ENCODE measurements around the gene HOXC5.

HOXC5 gene

GRCh38 chr12:54019924-54020590 lies 12.8 kb upstream of the HOXC5 start:
- DNase-seq (ENCODE audit: low read depth) = no peak

DNA sequence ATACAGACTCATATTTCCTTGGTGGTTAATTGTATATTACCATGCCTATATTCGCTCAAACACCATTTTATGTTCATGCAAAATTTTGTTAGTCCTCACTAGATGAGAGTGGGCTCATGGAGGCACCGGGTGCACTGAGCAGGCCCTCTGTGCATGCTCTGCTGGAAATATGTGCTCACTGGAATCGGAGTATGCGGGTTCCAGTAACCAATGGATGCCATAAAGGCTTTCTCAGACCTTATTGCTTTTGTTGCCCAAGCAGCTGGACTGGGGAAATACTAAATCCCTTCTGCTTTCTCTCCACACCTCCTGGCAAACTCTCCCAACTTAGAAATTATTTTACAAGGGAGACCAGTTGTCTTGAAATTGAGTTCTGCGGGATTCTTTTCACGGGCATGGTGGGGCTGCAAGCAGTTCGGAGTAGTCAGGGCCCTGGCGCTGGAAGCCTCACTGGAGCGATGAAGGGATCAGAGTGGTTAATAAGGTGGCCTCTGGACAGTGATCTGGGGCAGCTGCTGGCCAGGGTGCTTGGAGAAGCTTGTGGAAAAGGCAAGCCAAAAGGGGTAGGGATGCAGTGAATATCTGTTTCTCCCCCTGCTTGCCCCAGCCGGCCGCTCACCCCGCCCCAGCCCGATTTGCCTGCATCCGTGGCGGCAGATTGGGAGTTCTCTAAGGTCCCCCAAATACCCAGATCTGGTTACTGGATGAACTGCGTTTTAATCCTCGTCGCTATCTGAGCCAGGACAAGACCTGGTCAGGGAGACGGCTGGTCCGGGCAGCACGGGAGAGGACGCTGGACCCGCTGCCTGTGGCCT lies 12.1 kb upstream of the HOXC5 start:
- DNase-seq (ENCODE audit: low read depth) = no peak

DNA sequence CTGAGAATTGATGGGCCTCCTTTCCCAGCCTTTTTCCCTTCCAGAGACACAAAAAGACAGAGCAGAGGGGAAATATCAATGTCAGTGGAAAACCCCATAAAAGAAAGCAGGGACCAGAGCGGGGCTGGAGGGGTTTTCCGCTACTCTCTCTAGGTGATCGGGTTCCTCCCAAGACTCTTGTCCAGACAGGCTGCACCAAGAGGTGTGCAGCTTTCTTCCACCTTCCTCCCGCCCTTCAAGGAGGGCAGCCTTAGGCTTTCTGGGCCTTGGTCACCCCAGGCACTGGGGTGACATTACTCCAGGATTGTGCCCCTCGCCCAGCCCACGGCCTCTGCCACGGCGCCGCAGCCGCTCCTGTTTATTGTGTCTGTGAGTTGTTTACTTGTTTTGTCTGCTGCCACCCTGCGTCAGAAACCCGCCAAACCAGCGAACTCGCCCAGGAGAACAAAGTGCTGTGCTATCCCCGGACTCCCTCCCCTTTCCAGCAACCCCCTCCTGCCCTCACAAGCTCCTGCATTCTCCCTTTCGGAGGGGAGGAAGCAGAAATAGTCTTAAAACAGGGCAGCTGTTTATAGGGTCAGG lies 11.3 kb upstream of the HOXC5 start:
- no peak for DNase-seq (ENCODE audit: low read depth)

DNA sequence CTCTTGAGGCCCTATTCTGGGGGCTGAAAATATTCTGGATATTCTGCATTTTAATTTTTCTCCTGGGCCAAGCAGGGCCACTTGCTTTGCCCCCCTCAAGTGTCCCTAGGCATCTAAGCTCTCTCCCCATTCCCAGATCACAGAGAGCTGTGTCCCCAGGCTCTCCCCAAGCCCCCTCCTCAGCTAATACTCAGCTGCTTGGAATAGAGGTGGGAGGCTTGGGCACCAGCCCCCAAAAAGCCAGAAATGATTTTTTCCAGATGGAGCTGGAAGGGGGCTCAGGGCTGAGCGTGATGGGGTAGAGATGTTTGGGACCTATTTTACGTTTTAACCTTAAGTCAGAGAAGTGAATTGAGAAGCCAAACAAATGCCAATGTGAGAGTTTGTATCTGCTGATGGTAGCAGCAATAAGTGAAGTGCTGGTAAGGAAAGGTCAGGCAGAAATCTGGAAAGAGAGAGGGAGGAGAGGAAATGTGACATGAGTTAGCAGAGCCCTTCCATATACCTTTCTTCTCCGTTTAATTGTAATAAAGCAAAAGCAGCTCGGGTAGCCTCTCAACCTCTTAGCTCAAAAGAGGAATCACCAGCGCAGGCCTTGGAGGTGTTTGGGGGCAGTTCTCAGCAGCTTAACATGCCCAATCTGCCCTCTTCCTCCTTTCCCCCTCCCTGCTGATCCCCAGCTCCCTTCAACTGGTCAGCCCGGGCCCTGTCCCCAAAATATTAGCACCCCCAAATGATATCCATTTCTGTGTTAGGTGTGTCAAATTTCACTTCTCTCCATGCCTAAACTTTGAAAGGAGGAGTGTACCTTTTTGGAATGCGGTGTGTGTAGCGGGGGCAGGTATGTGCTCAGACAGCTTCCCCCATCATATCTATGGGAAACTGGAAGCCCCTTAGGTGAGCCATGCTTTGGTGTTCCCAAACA lies 9.6 kb upstream of the HOXC5 start:
- DNase-seq (ENCODE audit: low read depth) = no peak

DNA sequence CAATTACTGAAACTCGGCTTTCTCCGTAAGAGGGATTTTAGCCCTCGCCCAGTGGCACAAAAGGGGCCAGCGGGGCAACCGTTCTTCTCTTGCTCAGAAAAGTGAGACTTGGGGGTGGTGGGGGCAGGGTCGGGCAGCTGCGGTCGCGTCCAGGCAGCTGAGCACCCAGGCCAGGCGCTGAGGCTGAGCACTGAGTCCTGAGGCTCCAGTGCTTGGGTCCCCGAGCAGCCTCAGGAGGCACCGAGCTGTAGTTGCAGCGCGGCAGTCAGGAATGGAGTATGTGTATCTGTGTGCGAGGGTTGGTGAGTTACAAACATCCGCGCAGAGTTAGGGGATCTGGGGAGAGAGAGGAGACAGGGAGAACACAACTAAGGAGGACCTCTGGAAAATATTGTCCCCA lies 8.7 kb upstream of the HOXC5 start:
- DNase-seq (ENCODE audit: low read depth) = no peak

GRCh38 chr12:54024581-54025305 lies 8.1 kb upstream of the HOXC5 start:
- DNase-seq (ENCODE audit: low read depth) = no peak

- no peak for DNase-seq (ENCODE audit: low read depth)
These were observed 7.1 kb upstream of the HOXC5 start for GRCh38 chr12:54025499-54026405.

GRCh38 chr12:54026640-54027441 lies 6.0 kb upstream of the HOXC5 start:
- no peak for DNase-seq (ENCODE audit: low read depth)

GRCh38 chr12:54027442-54027786 lies 5.4 kb upstream of the HOXC5 start:
- DNase-seq (ENCODE audit: low read depth) = no peak

DNA sequence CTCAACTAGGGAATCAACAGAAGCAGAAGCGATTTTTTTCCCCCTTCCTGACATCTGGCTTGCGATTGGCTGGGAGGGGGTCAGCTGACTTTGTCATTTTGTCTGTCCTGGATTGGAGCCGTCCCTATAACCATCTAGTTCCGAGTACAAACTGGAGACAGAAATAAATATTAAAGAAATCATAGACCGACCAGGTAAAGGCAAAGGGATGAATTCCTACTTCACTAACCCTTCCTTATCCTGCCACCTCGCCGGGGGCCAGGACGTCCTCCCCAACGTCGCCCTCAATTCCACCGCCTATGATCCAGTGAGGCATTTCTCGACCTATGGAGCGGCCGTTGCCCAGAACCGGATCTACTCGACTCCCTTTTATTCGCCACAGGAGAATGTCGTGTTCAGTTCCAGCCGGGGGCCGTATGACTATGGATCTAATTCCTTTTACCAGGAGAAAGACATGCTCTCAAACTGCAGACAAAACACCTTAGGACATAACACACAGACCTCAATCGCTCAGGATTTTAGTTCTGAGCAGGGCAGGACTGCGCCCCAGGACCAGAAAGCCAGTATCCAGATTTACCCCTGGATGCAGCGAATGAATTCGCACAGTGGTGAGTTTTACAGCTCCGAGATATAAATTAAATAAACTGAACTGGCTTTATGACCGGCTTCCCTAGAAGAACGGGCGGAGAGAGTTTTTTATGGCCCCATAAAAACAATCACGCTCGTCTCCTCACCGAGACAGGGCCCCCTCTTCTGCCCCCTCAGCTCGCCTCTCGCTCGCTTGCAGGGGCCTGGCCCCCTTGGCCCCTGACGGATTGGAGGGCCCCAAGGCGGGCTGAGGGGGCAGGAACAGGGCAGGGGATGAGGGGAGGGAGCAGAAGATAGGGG lies 4.3 kb upstream of the HOXC5 start, which contains the start of gene HOXC6:
TSS of gene HOXC6 (plus strand) at position 127 of the 888 bp plus-strand sequence. CDS start at position 209, 82 bp downstream.
- DNase-seq (ENCODE audit: low read depth) = no peak

- DNase-seq (ENCODE audit: low read depth) = no peak
These were observed 3.1 kb upstream of the HOXC5 start for GRCh38 chr12:54029529-54030441.

- no peak for DNase-seq (ENCODE audit: low read depth)
These were observed 2.4 kb upstream of the HOXC5 start for GRCh38 chr12:54030442-54030801.

- DNase-seq (ENCODE audit: low read depth) = no peak
These were observed 1.9 kb upstream of the HOXC5 start for GRCh38 chr12:54030889-54031471.

GRCh38 chr12:54031480-54031879 lies 1.4 kb upstream of the HOXC5 start:
- no peak for DNase-seq (ENCODE audit: low read depth)

GRCh38 chr12:54032086-54032619 lies 697 bp upstream of the HOXC5 start:
- DNase-seq (ENCODE audit: low read depth) = no peak

- DNase-seq (ENCODE audit: low read depth) = no peak
These were observed 493 bp downstream of the HOXC5 start for GRCh38 chr12:54033106-54033979.

Data from stimulated activated CD8-positive, alpha-beta memory T cell treated with anti-CD3 and anti-CD28 coated beads, Interleukin-15, amount 100 ng/mL, for 1 hour (primary cell).